ENCODE results near the gene CD84.
"Not testable (repeated sequence)": the region's sequence is repeated elsewhere in the genome, so short reads cannot be mapped to it uniquely, and the experiment has no call there.

The CD84 gene

GRCh38 chr1:160608514-160608913 is 29.2 kb upstream of the CD84 start:
- DNase-seq = no peak

GRCh38 chr1:160608057-160608456 is 28.8 kb upstream of the CD84 start:
- DNase-seq = no peak

GRCh38 chr1:160607672-160608032 is 28.4 kb upstream of the CD84 start:
- no peak for DNase-seq

GRCh38 chr1:160607011-160607671 is 27.8 kb upstream of the CD84 start:
- peak; percentile 3 for DNase-seq

- no peak for DNase-seq
Measured at GRCh38 chr1:160606611-160607010, 27.3 kb upstream of the CD84 start.

GRCh38 chr1:160605792-160606479 is 26.6 kb upstream of the CD84 start:
- no peak for DNase-seq

GRCh38 chr1:160605205-160605604 is 25.9 kb upstream of the CD84 start:
- DNase-seq = no peak

- DNase-seq = no peak
Measured at GRCh38 chr1:160597705-160598104, 18.4 kb upstream of the CD84 start.

- no peak for DNase-seq
Measured at GRCh38 chr1:160597051-160597450, 17.8 kb upstream of the CD84 start.

GRCh38 chr1:160590488-160590887 is 11.2 kb upstream of the CD84 start:
- DNase-seq = no peak

- DNase-seq = no peak
Measured at GRCh38 chr1:160588468-160588867, 9.2 kb upstream of the CD84 start.

GRCh38 chr1:160584784-160585183 is 5.5 kb upstream of the CD84 start:
- DNase-seq = no peak

- not testable (repeated sequence) for DNase-seq
Measured at GRCh38 chr1:160582976-160583375, 3.7 kb upstream of the CD84 start.

- no peak for DNase-seq
Measured at GRCh38 chr1:160581961-160582360, 2.7 kb upstream of the CD84 start.

GRCh38 chr1:160580221-160580812 is 1.0 kb upstream of the CD84 start:
- DNase-seq = no peak

GRCh38 chr1:160578525-160579191 is 638 bp downstream of the CD84 start:
- no peak for DNase-seq

- no peak for DNase-seq
Measured at GRCh38 chr1:160578175-160578524, 1.1 kb downstream of the CD84 start.

- no peak for DNase-seq
Measured at GRCh38 chr1:160577671-160578070, 1.6 kb downstream of the CD84 start.

- no peak for DNase-seq
Measured at GRCh38 chr1:160576884-160577283, 2.4 kb downstream of the CD84 start.

GRCh38 chr1:160576390-160576789 is 2.9 kb downstream of the CD84 start:
- DNase-seq = no peak

- DNase-seq = no peak
Measured at GRCh38 chr1:160575112-160575664, 4.1 kb downstream of the CD84 start.

GRCh38 chr1:160570840-160571239 is 8.5 kb downstream of the CD84 start:
- no peak for DNase-seq

GRCh38 chr1:160569806-160570205 is 9.5 kb downstream of the CD84 start:
- DNase-seq = no peak
